Right lung (tissue), 5 donors: ENCODE data around the gene STOX2. TPM values are rescaled to one million over a fixed set of nuclear protein-coding genes. Genes with fewer than 3 reads are reported as not detected.

Experiments used
- DNase-seq, 2 donors: peaks; one replicate each; pipeline ENCODE4 v3.0.0-alpha.2; 2013
- polyA plus RNA-seq, 5 donors: library from polyadenylated mRNA; unstranded; fragments of 120-200 nt; gene quantifications; one replicate each; pipeline versions ENCODE4 v1.2.1 to v1.2.3, GENCODE V29; 2013; ENCODE audit warnings: inconsistent platforms in 1 of 5, low replicate concordance in 1 of 5; ENCODE audit not compliant: insufficient read length in 5 of 5, insufficient read depth in 1 of 5

Gene STOX2
- polyA plus RNA-seq, 5 donors = 11.8 to 19.7 (median 17.4) TPM

GRCh38 chr4:184067931-184068554 is 162.9 kb downstream of the STOX2 start:
- no peak for DNase-seq

Other genes with a start within 250 kb of the STOX2 start
- gene RWDD4, start 246.1 kb upstream of the STOX2 start, polyA plus RNA-seq = 10 to 100 TPM; 27.8 to 36.9 (median 31.3) TPM
- 10 to 100 TPM; 34.4 to 59.7 (median 50.5) TPM for gene TRAPPC11, start 246.0 kb upstream of the STOX2 start, polyA plus RNA-seq